ENCODE data around the gene STX4. TPM values are rescaled to one million over a fixed set of nuclear protein-coding genes. Genes with fewer than 3 reads are reported as not detected.

Gene STX4
- total RNA-seq, 1 experiment from 2014 or later = 29.2 TPM

GRCh38 chr16:31085411-31085810 lies 52.1 kb downstream of the STX4 start:
- POLR2A ChIA-PET = interaction anchor here (0.6 kb wide), 1 partner anchor 77 kb away, joined by 3 read pairs; no protein-coding TSS in a partner anchor

DNA sequence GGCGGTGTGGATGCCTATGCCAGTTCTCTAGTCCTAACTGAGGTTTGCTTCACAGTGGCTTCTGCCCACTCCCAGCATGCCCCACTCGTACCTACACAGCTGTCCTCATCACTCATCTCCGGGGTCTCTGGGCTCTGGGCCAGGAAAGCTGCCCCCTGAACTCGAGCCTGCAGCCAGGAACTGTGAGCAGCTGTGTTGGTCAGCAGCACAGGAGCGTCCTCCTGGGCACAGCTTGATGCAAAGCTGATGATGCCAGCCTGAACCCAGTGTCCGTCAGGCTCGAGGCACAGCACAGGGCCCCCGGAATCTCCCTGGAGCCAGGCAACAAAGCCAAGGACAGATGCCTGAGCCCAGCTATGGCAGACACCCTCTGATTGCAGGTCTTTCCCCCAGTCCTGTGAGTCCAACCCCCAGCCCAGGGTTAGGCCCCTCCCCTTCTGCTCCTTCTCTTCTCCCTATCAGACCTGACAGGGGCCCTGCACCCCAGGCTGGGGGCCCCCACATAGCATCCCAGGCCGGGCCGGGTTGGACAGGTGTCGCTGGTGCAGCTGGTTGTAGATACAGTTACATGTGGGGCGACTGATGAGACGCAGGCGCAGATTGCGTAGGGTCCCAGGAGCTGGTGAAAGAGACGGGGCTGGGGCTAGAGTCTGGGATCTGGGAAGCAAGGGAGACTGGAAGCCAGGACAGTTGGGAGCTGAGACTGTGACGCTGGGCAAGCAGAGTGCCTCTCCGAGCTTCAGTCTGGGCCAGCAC lies 52.7 kb downstream of the STX4 start:
- TF ChIP-seq, protein P1, sequence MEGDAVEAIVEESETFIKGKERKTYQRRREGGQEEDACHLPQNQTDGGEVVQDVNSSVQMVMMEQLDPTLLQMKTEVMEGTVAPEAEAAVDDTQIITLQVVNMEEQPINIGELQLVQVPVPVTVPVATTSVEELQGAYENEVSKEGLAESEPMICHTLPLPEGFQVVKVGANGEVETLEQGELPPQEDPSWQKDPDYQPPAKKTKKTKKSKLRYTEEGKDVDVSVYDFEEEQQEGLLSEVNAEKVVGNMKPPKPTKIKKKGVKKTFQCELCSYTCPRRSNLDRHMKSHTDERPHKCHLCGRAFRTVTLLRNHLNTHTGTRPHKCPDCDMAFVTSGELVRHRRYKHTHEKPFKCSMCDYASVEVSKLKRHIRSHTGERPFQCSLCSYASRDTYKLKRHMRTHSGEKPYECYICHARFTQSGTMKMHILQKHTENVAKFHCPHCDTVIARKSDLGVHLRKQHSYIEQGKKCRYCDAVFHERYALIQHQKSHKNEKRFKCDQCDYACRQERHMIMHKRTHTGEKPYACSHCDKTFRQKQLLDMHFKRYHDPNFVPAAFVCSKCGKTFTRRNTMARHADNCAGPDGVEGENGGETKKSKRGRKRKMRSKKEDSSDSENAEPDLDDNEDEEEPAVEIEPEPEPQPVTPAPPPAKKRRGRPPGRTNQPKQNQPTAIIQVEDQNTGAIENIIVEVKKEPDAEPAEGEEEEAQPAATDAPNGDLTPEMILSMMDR (IDR thresholded peaks at IDR 0.05; ENCODE audit: insufficient read depth in 1 of 2, low read depth in 1 of 2, low read length in 1 of 2, severe bottlenecking in 1 of 2, unreplicated experiment in 1 of 2) = no peak
- ChIA-PET POLR2A (no interaction called here), CTCF (no interaction called here)
- Histone ChIP-seq H3K4me3 (ENCODE audit: low read depth, low read length) (no peak overlapping the region), H3K27me3 (replicated peaks; ENCODE audit: control insufficient read depth, insufficient read depth, low read length) (no peaks in the 10 kb centered on the region), H3K4me1 (no peaks in the 10 kb centered on the region), H3K36me3 (ENCODE audit: control insufficient read depth, insufficient read depth, low read length) (no peaks in the 10 kb centered on the region; the same call in 1 of the 2 replicates), H3K9me3 (no peaks in the 10 kb centered on the region)
- DNase-seq = no peak
- Mint-ChIP-seq H3K27ac (ENCODE audit: unreplicated experiment) (no peak overlapping the region), H3K4me1 (ENCODE audit: low read depth, unreplicated experiment) (no peaks in the 10 kb centered on the region), H3K9me3 (ENCODE audit: unreplicated experiment) (no peaks in the 10 kb centered on the region), H3K27me3 (ENCODE audit: insufficient read depth, unreplicated experiment) (no peaks in the 10 kb centered on the region), H3K36me3 (ENCODE audit: insufficient read depth, unreplicated experiment) (peaks cover 31% of the 10 kb centered on the region), H3K4me3 (ENCODE audit: unreplicated experiment) (no peak overlapping the region)
- intact Hi-C loops (cut with micrococcal nuclease; ENCODE audit: unreplicated experiment) = no loop called here
- no TSS peak for BruUV-seq (replicated peaks)

More at GRCh38 chr16:31085411-31085810, 52.1 kb downstream of the STX4 start:
- no peak for DNase-seq
- no peak overlapping the region for H3K4me3 Mint-ChIP-seq (ENCODE audit: unreplicated experiment)
- no TSS peak for BruUV-seq (replicated peaks)
- intact Hi-C loops (cut with micrococcal nuclease; ENCODE audit: unreplicated experiment) = no loop called here
- H3K4me1 Mint-ChIP-seq (ENCODE audit: low read depth, unreplicated experiment) = no peaks in the 10 kb centered on the region
- no peaks in the 10 kb centered on the region for H3K27me3 ChIP-seq (replicated peaks; ENCODE audit: control insufficient read depth, insufficient read depth, low read length)
- H3K27ac Mint-ChIP-seq (ENCODE audit: unreplicated experiment) = no peak overlapping the region
- CTCF ChIA-PET = interaction anchor here (0.9 kb wide), 1 partner anchor 56 kb away, joined by 4 read pairs; no protein-coding TSS in a partner anchor
- no peaks in the 10 kb centered on the region; the same call in 1 of the 2 replicates for H3K36me3 ChIP-seq (ENCODE audit: control insufficient read depth, insufficient read depth, low read length)
- H3K4me1 ChIP-seq = no peaks in the 10 kb centered on the region
- H3K9me3 Mint-ChIP-seq (ENCODE audit: unreplicated experiment) = no peaks in the 10 kb centered on the region
- peaks cover 32% of the 10 kb centered on the region for H3K36me3 Mint-ChIP-seq (ENCODE audit: insufficient read depth, unreplicated experiment)
- TF ChIP-seq, protein P1 (IDR thresholded peaks at IDR 0.05; ENCODE audit: insufficient read depth in 1 of 2, low read depth in 1 of 2, low read length in 1 of 2, severe bottlenecking in 1 of 2, unreplicated experiment in 1 of 2) = no peak
- no peaks in the 10 kb centered on the region for H3K27me3 Mint-ChIP-seq (ENCODE audit: insufficient read depth, unreplicated experiment)
- H3K9me3 ChIP-seq = no peaks in the 10 kb centered on the region
- no peak overlapping the region for H3K4me3 ChIP-seq (ENCODE audit: low read depth, low read length)

GRCh38 chr16:31086629-31086906 lies 53.2 kb downstream of the STX4 start:
- POLR2A ChIA-PET = no interaction called here
- no peaks in the 10 kb centered on the region for H3K9me3 Mint-ChIP-seq (ENCODE audit: unreplicated experiment)
- BruUV-seq (replicated peaks) = no TSS peak

More at GRCh38 chr16:31086629-31086906, 53.2 kb downstream of the STX4 start:
- H3K4me3 Mint-ChIP-seq (ENCODE audit: unreplicated experiment) = no peak overlapping the region
- no peaks in the 10 kb centered on the region for H3K4me1 Mint-ChIP-seq (ENCODE audit: low read depth, unreplicated experiment)
- no peaks in the 10 kb centered on the region; the same call in 1 of the 2 replicates for H3K36me3 ChIP-seq (ENCODE audit: control insufficient read depth, insufficient read depth, low read length)
- no peaks in the 10 kb centered on the region for H3K4me1 ChIP-seq
- H3K27ac Mint-ChIP-seq (ENCODE audit: unreplicated experiment) = no peak overlapping the region
- CTCF ChIA-PET = no interaction called here
- intact Hi-C loops (cut with micrococcal nuclease; ENCODE audit: unreplicated experiment) = no loop called here
- H3K27me3 ChIP-seq (replicated peaks; ENCODE audit: control insufficient read depth, insufficient read depth, low read length) = no peaks in the 10 kb centered on the region
- no peak for DNase-seq
- H3K36me3 Mint-ChIP-seq (ENCODE audit: insufficient read depth, unreplicated experiment) = peaks cover 31% of the 10 kb centered on the region
- H3K27me3 Mint-ChIP-seq (ENCODE audit: insufficient read depth, unreplicated experiment) = no peaks in the 10 kb centered on the region
- no peak overlapping the region for H3K4me3 ChIP-seq (ENCODE audit: low read depth, low read length)
- H3K9me3 ChIP-seq = no peaks in the 10 kb centered on the region
- TF ChIP-seq, protein P1 (IDR thresholded peaks at IDR 0.05; ENCODE audit: insufficient read depth in 1 of 2, low read depth in 1 of 2, low read length in 1 of 2, severe bottlenecking in 1 of 2, unreplicated experiment in 1 of 2) = no peak
